HEK293 (cell line): ENCODE measurements around the gene PCDH19.

Source experiments
- PRDM1 ChIP-seq: fragments of 450-650 bp; formaldehyde crosslinking; IDR thresholded peaks from 2 replicates; pipeline ENCODE4; 2016; ENCODE audit warnings: missing biosample characterization, missing genetic modification characterization
- SETDB1 ChIP-seq: IDR thresholded peaks from one replicate; pipeline ENCODE4 v1.6.1; 2017; ENCODE audit warnings: mild to moderate bottlenecking, low read length, moderate library complexity, mixed read lengths; ENCODE audit not compliant: insufficient read length
- YY1 ChIP-seq: fragments of 450-650 bp; formaldehyde crosslinking; IDR thresholded peaks from 2 replicates; pipeline ENCODE4 v1.5.1; 2018; ENCODE audit warnings: missing biosample characterization, missing genetic modification characterization
- ZBTB1 ChIP-seq: fragments of 450-650 bp; formaldehyde crosslinking; IDR thresholded peaks from 2 replicates; pipeline ENCODE4 v1.5.1; 2016; ENCODE audit warnings: missing biosample characterization, missing genetic modification characterization
- ZFP41 ChIP-seq: fragments of 450-650 bp; formaldehyde crosslinking; IDR thresholded peaks from 2 replicates; pipeline ENCODE4 v1.5.1; 2016; ENCODE audit warnings: missing biosample characterization, missing genetic modification characterization, borderline replicate concordance
- ZNF280C ChIP-seq: fragments of 450-650 bp; formaldehyde crosslinking; IDR thresholded peaks from 2 replicates; pipeline ENCODE4 v1.5.1; 2016; ENCODE audit warnings: missing biosample characterization, missing genetic modification characterization
- ZNF292 ChIP-seq: fragments of 450-650 bp; formaldehyde crosslinking; IDR thresholded peaks from 2 replicates; pipeline ENCODE4 v1.5.1; 2016; ENCODE audit warnings: low read depth, missing biosample characterization, missing genetic modification characterization, borderline replicate concordance
- ZNF548 ChIP-seq: fragments of 450-650 bp; formaldehyde crosslinking; IDR thresholded peaks from 2 replicates; pipeline ENCODE4 v1.5.1; 2016; ENCODE audit warnings: missing biosample characterization, missing genetic modification characterization
- ZNF549 ChIP-seq: fragments of 450-650 bp; IDR thresholded peaks from 2 replicates; pipeline ENCODE4 v1.5.1; 2018; ENCODE audit warnings: missing biosample characterization, missing genetic modification characterization, mild to moderate bottlenecking, inconsistent platforms, moderate library complexity
- ZNF560 ChIP-seq: fragments of 450-650 bp; formaldehyde crosslinking; IDR thresholded peaks from 2 replicates; pipeline ENCODE4 v1.5.1; 2017; ENCODE audit warnings: missing biosample characterization, missing genetic modification characterization, borderline replicate concordance
- ZNF600 ChIP-seq: fragments of 450-650 bp; formaldehyde crosslinking; IDR thresholded peaks from 2 replicates; pipeline ENCODE4 v1.5.1; 2016; ENCODE audit warnings: missing biosample characterization, missing genetic modification characterization
- ZNF654 ChIP-seq: fragments of 450-650 bp; formaldehyde crosslinking; IDR thresholded peaks from 2 replicates; pipeline ENCODE4 v1.5.1; 2016; ENCODE audit warnings: low read depth, missing biosample characterization, missing genetic modification characterization
- TF ChIP-seq, protein P1 (sequence below): fragments of 450-650 bp; formaldehyde crosslinking; IDR thresholded peaks from 2 replicates; pipeline ENCODE4 v1.5.1; 2016; ENCODE audit warnings: missing biosample characterization, missing genetic modification characterization
- TF ChIP-seq, protein P2 (sequence below): sonication (generic); formaldehyde crosslinking; IDR thresholded peaks from 2 replicates; pipeline ENCODE4 v1.8.1; 2022; ENCODE audit warnings: mild to moderate bottlenecking, moderate library complexity, missing genetic modification reagents

- TF ChIP-seq PRDM1 (tag by site-specific recombination) = no peak
- TF ChIP-seq ZBTB1 = no peak
- no peak for TF ChIP-seq YY1
- TF ChIP-seq, protein P1, sequence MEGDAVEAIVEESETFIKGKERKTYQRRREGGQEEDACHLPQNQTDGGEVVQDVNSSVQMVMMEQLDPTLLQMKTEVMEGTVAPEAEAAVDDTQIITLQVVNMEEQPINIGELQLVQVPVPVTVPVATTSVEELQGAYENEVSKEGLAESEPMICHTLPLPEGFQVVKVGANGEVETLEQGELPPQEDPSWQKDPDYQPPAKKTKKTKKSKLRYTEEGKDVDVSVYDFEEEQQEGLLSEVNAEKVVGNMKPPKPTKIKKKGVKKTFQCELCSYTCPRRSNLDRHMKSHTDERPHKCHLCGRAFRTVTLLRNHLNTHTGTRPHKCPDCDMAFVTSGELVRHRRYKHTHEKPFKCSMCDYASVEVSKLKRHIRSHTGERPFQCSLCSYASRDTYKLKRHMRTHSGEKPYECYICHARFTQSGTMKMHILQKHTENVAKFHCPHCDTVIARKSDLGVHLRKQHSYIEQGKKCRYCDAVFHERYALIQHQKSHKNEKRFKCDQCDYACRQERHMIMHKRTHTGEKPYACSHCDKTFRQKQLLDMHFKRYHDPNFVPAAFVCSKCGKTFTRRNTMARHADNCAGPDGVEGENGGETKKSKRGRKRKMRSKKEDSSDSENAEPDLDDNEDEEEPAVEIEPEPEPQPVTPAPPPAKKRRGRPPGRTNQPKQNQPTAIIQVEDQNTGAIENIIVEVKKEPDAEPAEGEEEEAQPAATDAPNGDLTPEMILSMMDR (tag by site-specific recombination) = no peak
- no peak for TF ChIP-seq ZNF548 (tag by site-specific recombination)
- no peak for TF ChIP-seq ZNF280C (tag by site-specific recombination)
- TF ChIP-seq SETDB1 = no peak
- TF ChIP-seq ZNF560 (tag by site-specific recombination) = no peak
- no peak for TF ChIP-seq ZNF549 (tag by site-specific recombination)
- no peak for TF ChIP-seq ZFP41
- TF ChIP-seq ZNF600 = no peak
- no peak for TF ChIP-seq ZNF292 (tag by site-specific recombination)
- TF ChIP-seq, protein P2, sequence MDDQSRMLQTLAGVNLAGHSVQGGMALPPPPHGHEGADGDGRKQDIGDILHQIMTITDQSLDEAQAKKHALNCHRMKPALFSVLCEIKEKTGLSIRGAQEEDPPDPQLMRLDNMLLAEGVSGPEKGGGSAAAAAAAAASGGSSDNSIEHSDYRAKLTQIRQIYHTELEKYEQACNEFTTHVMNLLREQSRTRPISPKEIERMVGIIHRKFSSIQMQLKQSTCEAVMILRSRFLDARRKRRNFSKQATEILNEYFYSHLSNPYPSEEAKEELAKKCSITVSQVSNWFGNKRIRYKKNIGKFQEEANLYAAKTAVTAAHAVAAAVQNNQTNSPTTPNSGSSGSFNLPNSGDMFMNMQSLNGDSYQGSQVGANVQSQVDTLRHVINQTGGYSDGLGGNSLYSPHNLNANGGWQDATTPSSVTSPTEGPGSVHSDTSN (CRISPR knock-in tag) = no peak
- TF ChIP-seq ZNF654 = no peak
Observed at GRCh38 chrX:100408713-100409609, 1.1 kb downstream of the PCDH19 start.
